Natural killer cell (primary cell): ENCODE data around the gene MAOA. TPM values are rescaled to one million over a fixed set of nuclear protein-coding genes. Genes with fewer than 3 reads are reported as not detected.

Experiments
- ATAC-seq, 3 donors: fragments of 150-1000 bp in 2 of 3; fragments of 200-7000 bp in 1 of 3; cut with Tn5 transposase; 1 replicate in 1 of 3; 2 replicates in 2 of 3; pipeline ENCODE4 v1.10.0; 2021; ENCODE audit warnings: mild to moderate bottlenecking in 2 of 3, moderate library complexity in 2 of 3
- DNase-seq, 2 donors: peaks; one replicate each; pipeline versions ENCODE4 v3.0.0 to v3.0.0-alpha.2; 2013 to 2021; ENCODE audit warnings: mixed read lengths in 1 of 2
- H3K27ac ChIP-seq: one replicate; pipeline ENCODE4 v1.5.1; 2013; ENCODE audit warnings: mild to moderate bottlenecking, low read length
- H3K27me3 ChIP-seq: one replicate; pipeline ENCODE4 v1.6.1; 2013; ENCODE audit warnings: low read length; ENCODE audit not compliant: control insufficient read depth, insufficient read depth
- H3K36me3 ChIP-seq: one replicate; pipeline ENCODE4 v1.6.1; 2013; ENCODE audit warnings: low read length; ENCODE audit not compliant: control insufficient read depth, insufficient read depth
- H3K4me1 ChIP-seq: one replicate; pipeline ENCODE4 v1.6.1; 2013; ENCODE audit warnings: low read length; ENCODE audit not compliant: control insufficient read depth, insufficient read depth
- H3K4me3 ChIP-seq: one replicate; pipeline ENCODE4 v1.5.1; 2013; ENCODE audit warnings: low read length
- H3K9me3 ChIP-seq: one replicate; pipeline ENCODE4 v1.6.1; 2013; ENCODE audit warnings: low read length; ENCODE audit not compliant: control insufficient read depth, insufficient read depth
- H3K27ac Mint-ChIP-seq, 2 donors: one replicate each; pipeline ENCODE4 v1.8.0; 2022; ENCODE audit warnings: mild to moderate bottlenecking in 2 of 2, mixed read lengths in 2 of 2, moderate library complexity in 1 of 2
- H3K27me3 Mint-ChIP-seq, 2 donors: one replicate each; pipeline ENCODE4 v1.8.0; 2022; ENCODE audit warnings: low read depth in 2 of 2, mixed read lengths in 2 of 2
- H3K36me3 Mint-ChIP-seq: one replicate; pipeline ENCODE4 v1.8.0; 2022; ENCODE audit warnings: mixed read lengths
- H3K4me1 Mint-ChIP-seq, 2 donors: one replicate each; pipeline ENCODE4 v1.8.0; 2022; ENCODE audit warnings: mixed read lengths in 2 of 2
- H3K4me3 Mint-ChIP-seq: one replicate; pipeline ENCODE4 v1.8.0; 2022; ENCODE audit warnings: mild to moderate bottlenecking, moderate library complexity, mixed read lengths
- H3K9me3 Mint-ChIP-seq, 2 donors: one replicate each; pipeline ENCODE4 v1.8.0; 2022; ENCODE audit warnings: mixed read lengths in 2 of 2
- CTCF ChIP-seq: fragments of 200-600 bp; IDR thresholded peaks from one replicate; pipeline ENCODE4 v1.8.0; 2022; ENCODE audit warnings: antibody characterized with exemption
- WGBS: methylation state at CpG from one replicate; pipeline ENCODE4 v1.1.7; 2013; ENCODE audit warnings: missing lambda C conversion rate; ENCODE audit not compliant: insufficient coverage; 5-methylcytosine and 5-hydroxymethylcytosine counted together
- intact Hi-C: fragments of 100-400 bp; cut with micrococcal nuclease; formaldehyde crosslinking; loops from one replicate; pipeline ENCODE4 v1.14.2; 2022
- total RNA-seq, 4 donors: library from RNA; stranded (reverse); fragments of 120-200 nt in 1 of 4; gene quantifications; one replicate each; pipeline versions ENCODE4 v1.2.3 to v1.2.4, GENCODE V29; 2013 to 2022

The MAOA gene
- total RNA-seq, 3 donors from 2014 or later (not counting 1 experiment from before 2014, with no cell fraction given): 0.05 TPM; not detected in 2

GRCh38 chrX:43682726-43683125 is 26.6 kb downstream of the MAOA start:
- no peaks in the 10 kb centered on the region for H3K27me3 ChIP-seq
- Mint-ChIP-seq H3K4me1 (no peaks in the 10 kb centered on the region), H3K4me3 (no peak overlapping the region), H3K27me3 (peaks cover 7 to 15% of the 10 kb centered on the region in 2 donors), H3K36me3 (no peaks in the 10 kb centered on the region), H3K9me3 (no peaks in the 10 kb centered on the region), H3K27ac (no peak overlapping the region)
- no peak for TF ChIP-seq CTCF
- no peak for ATAC-seq
- intact Hi-C loops: no loop called here
- H3K9me3 ChIP-seq: no peaks in the 10 kb centered on the region
- H3K36me3 ChIP-seq: no peaks in the 10 kb centered on the region
- no peak for DNase-seq
- H3K4me1 ChIP-seq: no peaks in the 10 kb centered on the region
- no peak overlapping the region for H3K4me3 ChIP-seq
- no peak overlapping the region for H3K27ac ChIP-seq

GRCh38 chrX:43685221-43685620 is 29.1 kb downstream of the MAOA start:
- Histone ChIP-seq H3K4me3 (no peak overlapping the region), H3K4me1 (no peaks in the 10 kb centered on the region), H3K9me3 (no peaks in the 10 kb centered on the region), H3K27me3 (no peaks in the 10 kb centered on the region), H3K27ac (no peak overlapping the region), H3K36me3 (no peaks in the 10 kb centered on the region)
- no peaks in the 10 kb centered on the region for H3K9me3 Mint-ChIP-seq
- no peak for DNase-seq
- intact Hi-C loops: no loop called here
- ATAC-seq: no peak
- H3K27ac Mint-ChIP-seq: no peak overlapping the region
- no peak for TF ChIP-seq CTCF
- no peaks in the 10 kb centered on the region for H3K4me1 Mint-ChIP-seq
- peaks cover 7 to 32% of the 10 kb centered on the region in 2 donors for H3K27me3 Mint-ChIP-seq
- no peak overlapping the region for H3K4me3 Mint-ChIP-seq
- H3K36me3 Mint-ChIP-seq: no peaks in the 10 kb centered on the region
- 100% methylated on average over 1 of the region's 2 CpGs for WGBS

GRCh38 chrX:43688586-43688985 is 32.5 kb downstream of the MAOA start:
- no peaks in the 10 kb centered on the region for H3K9me3 Mint-ChIP-seq
- H3K9me3 ChIP-seq: no peaks in the 10 kb centered on the region
- no CpG with 5 or more reads among the region's 1 CpG for WGBS
- no peak overlapping the region for H3K27ac Mint-ChIP-seq
- no peaks in the 10 kb centered on the region for H3K4me1 Mint-ChIP-seq
- no peak overlapping the region for H3K4me3 ChIP-seq
- ATAC-seq: no peak
- H3K27ac ChIP-seq: no peak overlapping the region
- no peaks in the 10 kb centered on the region for H3K27me3 ChIP-seq
- H3K27me3 Mint-ChIP-seq: peaks cover 6 to 40% of the 10 kb centered on the region in 2 donors
- intact Hi-C loops: no loop called here
- DNase-seq: no peak
- no peaks in the 10 kb centered on the region for H3K36me3 ChIP-seq
- no peak for TF ChIP-seq CTCF
- no peaks in the 10 kb centered on the region for H3K4me1 ChIP-seq
- no peaks in the 10 kb centered on the region for H3K36me3 Mint-ChIP-seq
- H3K4me3 Mint-ChIP-seq: no peak overlapping the region

GRCh38 chrX:43693602-43694406 is 37.7 kb downstream of the MAOA start:
- DNase-seq (no peak), ATAC-seq (no peak)
- Histone ChIP-seq H3K36me3 (no peaks in the 10 kb centered on the region), H3K27me3 (no peaks in the 10 kb centered on the region), H3K4me1 (no peaks in the 10 kb centered on the region), H3K4me3 (no peak overlapping the region), H3K27ac (no peak overlapping the region), H3K9me3 (no peaks in the 10 kb centered on the region)
- H3K4me3 Mint-ChIP-seq: no peak overlapping the region
- WGBS: 100% methylated on average over 1 of the region's 3 CpGs
- no peaks in the 10 kb centered on the region for H3K4me1 Mint-ChIP-seq
- intact Hi-C loops: no loop called here
- H3K27me3 Mint-ChIP-seq: peaks cover 2 to 27% of the 10 kb centered on the region in 2 donors
- no peaks in the 10 kb centered on the region for H3K36me3 Mint-ChIP-seq
- no peak overlapping the region for H3K27ac Mint-ChIP-seq
- H3K9me3 Mint-ChIP-seq: no peaks in the 10 kb centered on the region
- TF ChIP-seq CTCF: no peak
